Trophoblast cell (in vitro differentiated cells and primary cell): Measurements from ENCODE around the gene TNP1.

ENCODE experiments used
- DNase-seq, 2 donors: peaks; one replicate each; pipeline ENCODE4 v3.0.0-alpha.2; 2016
- H2AFZ ChIP-seq: 2 replicates; pipeline ENCODE4 v1.6.1; 2013; ENCODE audit warnings: low read length, moderate library complexity, mild to moderate bottlenecking; ENCODE audit not compliant: insufficient read depth, poor library complexity
- H2AK5ac ChIP-seq: 2 replicates; pipeline ENCODE4 v1.6.1; 2013; ENCODE audit warnings: mild to moderate bottlenecking, low read length
- H2BK120ac ChIP-seq: 2 replicates; pipeline ENCODE4 v1.6.1; 2013; ENCODE audit warnings: low read length, mild to moderate bottlenecking, moderate library complexity; ENCODE audit not compliant: insufficient read depth, poor library complexity
- H2BK12ac ChIP-seq: 2 replicates; pipeline ENCODE4 v1.6.1; 2013; ENCODE audit warnings: mild to moderate bottlenecking, low read length, moderate library complexity
- H2BK5ac ChIP-seq: 2 replicates; pipeline ENCODE4 v1.6.1; 2013; ENCODE audit warnings: low read length, low read depth, moderate library complexity, mild to moderate bottlenecking; ENCODE audit not compliant: poor library complexity
- H3K14ac ChIP-seq: 2 replicates; pipeline ENCODE4 v1.6.1; 2013; ENCODE audit warnings: mild to moderate bottlenecking, low read length
- H3K18ac ChIP-seq: 2 replicates; pipeline ENCODE4 v1.6.1; 2013; ENCODE audit warnings: mild to moderate bottlenecking, low read length
- H3K23ac ChIP-seq: 2 replicates; pipeline ENCODE4 v1.6.1; 2013; ENCODE audit warnings: low read length
- H3K27ac ChIP-seq: 2 replicates; pipeline ENCODE4 v1.5.1; 2013; ENCODE audit warnings: low read depth, mild to moderate bottlenecking, inconsistent platforms, low read length, moderate library complexity
- H3K27me3 ChIP-seq: 2 replicates; pipeline ENCODE4 v1.6.1; 2013; ENCODE audit warnings: inconsistent platforms, mild to moderate bottlenecking, low read length, moderate library complexity; ENCODE audit not compliant: insufficient read depth
- H3K36me3 ChIP-seq, 2 experiments: 1 replicate in 1 of 2; 2 replicates in 1 of 2; pipeline ENCODE4 v1.6.1; 2013; ENCODE audit warnings: low read length in 2 of 2, mild to moderate bottlenecking in 2 of 2, moderate library complexity in 1 of 2; ENCODE audit not compliant: insufficient read depth in 2 of 2, control insufficient read depth in 1 of 2
- H3K4ac ChIP-seq: 2 replicates; pipeline ENCODE4 v1.6.1; 2013; ENCODE audit warnings: low read depth, mild to moderate bottlenecking, low read length, moderate library complexity
- H3K4me1 ChIP-seq, 2 experiments: 1 replicate in 1 of 2; 2 replicates in 1 of 2; pipeline ENCODE4 v1.6.1; 2013; ENCODE audit warnings: low read length in 2 of 2, mild to moderate bottlenecking in 2 of 2, moderate library complexity in 1 of 2; ENCODE audit not compliant: insufficient read depth in 2 of 2, control insufficient read depth in 1 of 2
- H3K4me2 ChIP-seq: 2 replicates; pipeline ENCODE4 v1.6.1; 2013; ENCODE audit warnings: inconsistent platforms, mild to moderate bottlenecking, low read length, moderate library complexity
- H3K4me3 ChIP-seq: 2 replicates; pipeline ENCODE4 v1.5.1; 2013; ENCODE audit warnings: mild to moderate bottlenecking, low read depth, low read length, inconsistent platforms
- H3K79me1 ChIP-seq: one replicate; pipeline ENCODE4 v1.6.1; 2013; ENCODE audit warnings: low read length
- H3K79me2 ChIP-seq: 2 replicates; pipeline ENCODE4 v1.6.1; 2013; ENCODE audit warnings: low read length, mild to moderate bottlenecking; ENCODE audit not compliant: control insufficient read depth, insufficient read depth, poor library complexity
- H3K9ac ChIP-seq: 2 replicates; pipeline ENCODE4 v1.6.1; 2013; ENCODE audit warnings: mild to moderate bottlenecking, low read length
- H3K9me3 ChIP-seq: 2 replicates; pipeline ENCODE4 v1.6.1; 2013; ENCODE audit warnings: low read depth, mild to moderate bottlenecking, control low read depth, inconsistent platforms, low read length; ENCODE audit not compliant: insufficient read depth
- H4K12ac ChIP-seq: 2 replicates; pipeline ENCODE4 v1.6.1; 2013; ENCODE audit warnings: low read depth, mild to moderate bottlenecking, low read length, moderate library complexity
- H4K8ac ChIP-seq: 2 replicates; pipeline ENCODE4 v1.6.1; 2013; ENCODE audit warnings: low read depth, mild to moderate bottlenecking, low read length, moderate library complexity
- H4K91ac ChIP-seq: one replicate; pipeline ENCODE4 v1.6.1; 2013; ENCODE audit warnings: low read depth, mild to moderate bottlenecking, low read length, moderate library complexity
- WGBS: extraction: QIAGEN DNeasy Blood & Tissue Kit; methylation state at CpG from one replicate; pipeline ENCODE4 v1.1.7; 2013; ENCODE audit warnings: missing lambda C conversion rate; ENCODE audit not compliant: insufficient read length, insufficient coverage; ENCODE audit errors: extremely low coverage; 5-methylcytosine and 5-hydroxymethylcytosine counted together

TNP1 gene

GRCh38 chr2:216819055-216819454, 40.8 kb downstream of the TNP1 start:
- no peak overlapping the region for H4K12ac ChIP-seq
- no peak overlapping the region for H3K27ac ChIP-seq
- no peaks in the 10 kb centered on the region for H3K9me3 ChIP-seq
- no peak overlapping the region for H3K4ac ChIP-seq
- WGBS: no CpG with 5 or more reads among the region's 3 CpGs
- no peaks in the 10 kb centered on the region for H3K4me1 ChIP-seq
- no peak overlapping the region for H3K4me3 ChIP-seq
- H3K36me3 ChIP-seq: no peaks in the 10 kb centered on the region
- no peak overlapping the region for H3K4me2 ChIP-seq
- H2AFZ ChIP-seq: no peak overlapping the region
- no peak overlapping the region for H3K23ac ChIP-seq
- no peak overlapping the region for H2AK5ac ChIP-seq
- no peak overlapping the region for H2BK12ac ChIP-seq
- no peak overlapping the region for H2BK120ac ChIP-seq
- H3K18ac ChIP-seq: no peak overlapping the region
- no peaks in the 10 kb centered on the region for H3K79me2 ChIP-seq
- H3K14ac ChIP-seq: no peak overlapping the region
- no peak overlapping the region for H3K9ac ChIP-seq
- no peak for DNase-seq
- H4K8ac ChIP-seq: no peak overlapping the region
- no peaks in the 10 kb centered on the region for H3K27me3 ChIP-seq
- no peak overlapping the region for H2BK5ac ChIP-seq
- no peaks in the 10 kb centered on the region for H3K79me1 ChIP-seq
- no peak overlapping the region for H4K91ac ChIP-seq

DNA sequence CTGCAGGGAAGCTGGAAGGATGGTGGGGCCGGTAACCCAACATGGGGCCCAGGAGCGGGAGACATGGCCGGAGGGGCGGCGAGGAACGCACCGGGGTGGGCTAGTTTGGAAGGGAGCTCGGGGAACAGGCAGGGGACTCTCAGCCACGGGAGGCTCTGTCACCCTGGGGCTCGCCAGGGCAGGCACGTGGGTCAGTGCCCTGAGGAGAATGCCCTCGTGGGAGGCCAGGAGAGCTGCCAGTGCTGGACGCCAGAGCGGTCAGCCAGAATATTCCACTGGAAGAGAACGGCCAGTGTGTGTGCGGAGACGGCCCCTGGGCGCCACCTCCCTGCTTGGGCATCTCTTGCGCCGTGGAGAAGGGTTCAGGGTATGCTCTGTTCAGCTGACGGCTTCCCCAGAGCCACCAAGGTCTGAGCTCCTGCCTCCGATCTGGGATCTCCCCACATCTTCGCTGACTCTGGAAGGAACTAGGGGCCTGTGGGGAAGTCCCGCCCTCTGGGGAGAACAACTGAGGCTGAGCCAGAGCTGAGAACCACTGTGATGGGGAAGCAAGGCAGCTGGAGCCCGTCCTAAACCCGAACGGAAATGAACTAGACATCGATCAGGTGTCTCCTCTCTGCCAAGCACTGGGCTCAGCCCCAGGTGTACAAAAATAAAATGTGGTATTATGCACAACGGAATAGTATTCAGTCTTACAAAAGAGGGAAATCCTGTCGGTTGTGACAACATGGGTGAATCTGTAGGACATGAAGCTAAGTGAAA, 49.3 kb downstream of the TNP1 start:
- Histone ChIP-seq H4K12ac (no peak overlapping the region), H3K9me3 (no peaks in the 10 kb centered on the region), H2BK120ac (no peak overlapping the region), H3K79me2 (no peaks in the 10 kb centered on the region), H3K4me2 (no peak overlapping the region), H3K4me1 (no peaks in the 10 kb centered on the region), H3K9ac (no peak overlapping the region), H3K36me3 (no peaks in the 10 kb centered on the region), H2BK5ac (no peak overlapping the region), H4K8ac (no peak overlapping the region), H3K27ac (no peak overlapping the region), H3K27me3 (no peaks in the 10 kb centered on the region), H3K4me3 (no peak overlapping the region), H3K14ac (no peak overlapping the region), H3K79me1 (no peaks in the 10 kb centered on the region), H4K91ac (no peak overlapping the region), H3K18ac (no peak overlapping the region), H2AFZ (no peak overlapping the region), H2BK12ac (no peak overlapping the region), H3K4ac (no peak overlapping the region), H3K23ac (no peak overlapping the region), H2AK5ac (no peak overlapping the region)
- DNase-seq: no peak
- no CpG with 5 or more reads among the region's 30 CpGs for WGBS
